HG02943 (cell line): ENCODE results near the gene ECE1.

Experiments used
- ATAC-seq: cut with Tn5 transposase; IDR thresholded peaks from one replicate; pipeline ENCODE4 v1.9.1; 2021; ENCODE audit warnings: mild to moderate bottlenecking, low read depth, moderate library complexity; ENCODE audit not compliant: unreplicated experiment

The ECE1 gene

DNA sequence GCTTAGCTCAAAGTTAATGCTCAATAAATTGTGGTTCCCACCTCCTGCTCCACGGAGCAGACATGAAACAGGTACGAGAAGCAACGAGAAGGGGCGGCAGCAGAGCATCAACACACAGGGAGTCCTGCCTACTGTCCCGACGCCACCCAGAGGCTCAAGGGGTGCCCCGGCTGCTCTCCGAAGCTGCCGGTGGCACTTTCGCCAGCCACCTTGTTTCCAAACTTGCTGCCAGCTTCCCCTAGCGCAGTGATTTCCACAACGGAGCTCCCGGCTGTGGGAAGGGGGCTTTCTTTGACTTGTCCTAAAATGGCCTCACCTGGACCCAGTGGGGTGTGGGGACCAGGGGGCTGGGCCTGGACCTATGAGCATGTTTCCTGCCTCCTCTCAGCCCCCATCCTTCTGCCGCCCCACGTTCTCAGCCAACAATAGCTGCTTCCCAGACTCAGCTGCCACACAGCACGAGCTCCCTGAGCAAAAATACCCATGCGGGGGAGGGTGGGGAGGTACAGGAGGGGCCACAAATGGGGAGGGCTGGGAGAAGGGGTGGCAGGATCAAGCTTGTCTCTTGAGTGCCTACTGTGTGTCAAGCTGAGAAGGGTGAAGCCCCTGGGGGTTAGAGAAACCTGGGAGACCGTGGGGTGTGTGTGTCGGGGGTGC is 35.6 kb upstream of the ECE1 start:
- no peak for ATAC-seq

DNA sequence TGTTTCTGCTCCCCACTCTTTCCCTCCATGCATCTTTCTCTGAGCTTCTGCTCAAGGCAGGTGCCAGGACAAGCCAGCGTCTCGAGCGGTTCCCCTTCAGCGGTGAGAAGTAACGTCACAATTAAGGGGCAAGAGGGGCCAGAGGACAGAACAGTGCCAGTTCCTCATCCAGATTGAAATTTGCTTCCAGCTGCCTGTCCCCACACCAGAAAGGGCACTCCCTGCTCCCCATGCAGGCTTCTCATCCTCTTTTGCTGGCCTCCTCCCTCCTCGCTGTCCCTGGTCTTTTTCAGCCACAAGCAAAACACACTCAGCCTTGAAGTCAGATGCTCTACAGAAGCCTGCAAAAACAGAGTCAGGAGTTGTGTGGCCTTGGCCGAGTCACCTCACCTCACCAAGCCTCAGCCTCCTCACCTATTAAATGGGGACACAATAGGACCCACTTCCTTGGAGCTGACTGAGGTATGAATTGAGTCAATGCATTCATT is 35.0 kb upstream of the ECE1 start:
- no peak for ATAC-seq

DNA sequence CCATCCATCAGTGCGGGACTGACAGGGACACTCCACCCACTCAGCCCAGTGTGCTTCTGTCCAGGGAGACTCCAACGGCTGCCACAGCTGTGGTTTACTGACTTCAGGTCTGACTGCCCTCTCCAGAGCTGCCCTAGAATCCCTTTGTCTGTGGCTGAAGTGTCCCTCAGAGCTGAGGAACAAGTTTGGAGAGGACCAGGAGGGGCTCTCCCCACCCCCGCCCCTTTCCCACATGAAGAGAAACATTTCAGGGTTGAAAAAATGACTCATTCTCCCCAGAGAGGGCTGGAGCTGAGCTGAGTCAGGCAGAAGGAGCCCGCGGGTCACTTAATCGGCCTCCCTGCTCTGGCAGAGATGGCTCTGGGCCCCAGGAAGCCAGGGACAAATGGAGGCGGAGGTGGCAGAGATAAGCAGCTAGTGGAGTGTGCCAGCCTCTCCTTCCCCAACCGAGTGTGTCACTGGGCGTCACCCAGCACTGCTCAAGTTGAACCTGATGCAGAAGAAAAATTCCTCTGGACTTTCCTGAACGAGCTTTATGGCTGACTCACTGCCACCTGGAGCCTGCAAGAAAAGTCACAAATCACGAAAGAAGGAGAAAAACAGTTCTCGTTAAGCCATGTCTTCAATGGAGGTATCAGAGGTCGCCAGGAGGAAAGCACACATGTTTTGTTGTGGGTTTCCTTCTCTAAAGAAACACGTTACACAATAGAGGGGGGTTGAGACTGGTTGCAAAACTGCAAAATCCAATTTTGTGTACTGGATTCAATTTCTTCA is 34.3 kb upstream of the ECE1 start:
- ATAC-seq = no peak

DNA sequence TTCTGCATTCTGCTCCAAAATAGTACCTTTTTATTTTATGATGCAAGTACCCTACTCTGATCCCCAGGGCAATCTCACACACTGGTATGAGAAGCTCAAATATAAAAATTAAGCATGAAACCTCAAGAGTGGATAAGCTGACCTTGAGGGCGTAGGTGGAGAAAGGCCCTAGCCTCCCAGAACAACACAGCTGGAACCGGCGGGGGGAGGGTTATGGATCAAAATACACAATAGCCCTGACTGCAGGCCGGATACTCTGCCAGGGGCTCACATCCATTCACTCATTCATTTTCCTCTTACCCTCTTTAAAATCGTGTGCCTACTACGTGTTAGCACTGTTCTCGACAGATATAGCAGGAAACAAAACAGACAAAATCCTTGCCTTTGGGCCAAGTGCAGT is 32.8 kb upstream of the ECE1 start:
- ATAC-seq = no peak

DNA sequence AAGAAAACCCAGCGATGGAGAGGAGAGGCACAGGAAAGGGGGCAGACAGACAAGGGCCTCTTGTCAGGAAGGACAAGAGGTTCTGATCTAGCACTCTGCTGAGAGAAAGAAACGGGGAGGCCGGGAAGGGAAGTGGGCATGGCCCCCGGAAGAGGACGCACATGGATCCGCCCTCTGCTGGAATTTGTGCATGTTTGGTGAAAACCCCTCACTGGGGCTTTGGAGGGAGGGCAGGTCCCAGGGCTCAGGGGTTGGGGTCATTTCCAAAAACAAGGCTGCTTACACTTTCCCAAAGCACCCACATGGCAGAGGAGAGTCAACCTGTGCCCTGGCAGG is 32.4 kb upstream of the ECE1 start:
- ATAC-seq = no peak

DNA sequence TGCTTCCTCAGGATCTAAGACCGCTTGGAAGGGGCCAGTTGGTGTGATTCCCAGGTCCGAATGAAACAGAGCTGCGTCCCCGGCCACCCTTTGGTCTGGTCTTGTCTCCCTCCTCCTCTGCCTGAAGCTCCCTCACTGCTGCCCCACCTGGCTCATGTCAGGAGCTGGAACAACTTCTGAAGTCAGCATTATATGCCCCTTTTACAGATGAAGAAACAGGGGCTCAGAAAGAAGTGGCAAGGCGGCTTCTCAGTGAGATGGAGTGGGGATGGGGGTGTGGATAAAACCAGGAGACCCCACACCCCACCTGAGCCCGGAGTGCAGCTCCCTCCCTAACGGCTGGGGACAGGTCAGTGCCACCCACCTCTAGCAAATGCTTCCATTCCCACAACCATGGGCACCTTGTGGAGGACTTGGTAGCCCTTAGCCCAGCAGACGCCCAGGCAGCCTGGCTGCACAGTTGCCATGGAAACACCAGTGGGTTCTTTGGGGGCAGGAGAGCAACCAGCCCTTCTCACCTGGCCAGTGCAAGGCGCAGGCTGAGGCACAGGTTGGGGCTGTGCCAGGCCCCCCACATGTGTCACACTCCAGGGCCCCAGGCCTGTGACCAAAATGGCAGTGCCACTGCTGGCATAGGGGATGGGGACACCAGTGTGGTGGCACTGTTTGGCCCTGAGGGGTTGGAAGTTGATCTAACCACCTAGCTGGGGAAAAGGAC is 31.9 kb upstream of the ECE1 start:
- no peak for ATAC-seq

DNA sequence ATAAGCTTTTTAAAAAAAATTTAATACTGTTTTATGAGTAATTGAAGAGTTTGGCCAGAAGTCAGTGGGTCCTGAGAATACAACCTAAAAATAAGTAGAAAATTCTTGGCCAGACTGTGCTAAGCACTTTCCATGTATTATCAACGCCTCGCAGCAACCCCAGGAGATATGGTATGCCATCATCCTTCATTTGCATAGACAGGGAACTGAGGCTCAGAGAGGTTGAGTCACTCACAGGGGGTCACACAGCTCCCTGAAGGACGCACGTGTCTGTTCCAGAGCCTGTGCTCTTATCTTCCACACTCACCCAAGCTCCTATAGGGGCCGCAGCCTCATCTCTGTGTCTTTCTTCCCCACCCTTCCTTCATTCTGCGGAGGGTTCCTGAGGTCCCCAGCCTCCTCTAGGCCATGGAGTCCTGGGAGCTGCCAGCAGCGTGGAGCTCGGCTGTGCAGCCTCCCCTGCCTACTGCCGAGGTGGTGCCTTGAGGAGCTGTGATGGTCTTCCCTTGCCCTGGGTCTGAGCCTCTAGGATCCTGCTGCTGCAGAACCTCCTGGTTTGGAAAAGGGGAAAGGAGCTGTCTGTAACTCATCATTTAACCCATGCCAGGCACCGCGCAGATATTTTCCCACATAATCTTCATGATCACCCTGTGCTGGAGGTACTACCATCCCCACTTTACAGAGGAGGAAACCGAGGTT is 30.3 kb upstream of the ECE1 start:
- no peak for ATAC-seq

DNA sequence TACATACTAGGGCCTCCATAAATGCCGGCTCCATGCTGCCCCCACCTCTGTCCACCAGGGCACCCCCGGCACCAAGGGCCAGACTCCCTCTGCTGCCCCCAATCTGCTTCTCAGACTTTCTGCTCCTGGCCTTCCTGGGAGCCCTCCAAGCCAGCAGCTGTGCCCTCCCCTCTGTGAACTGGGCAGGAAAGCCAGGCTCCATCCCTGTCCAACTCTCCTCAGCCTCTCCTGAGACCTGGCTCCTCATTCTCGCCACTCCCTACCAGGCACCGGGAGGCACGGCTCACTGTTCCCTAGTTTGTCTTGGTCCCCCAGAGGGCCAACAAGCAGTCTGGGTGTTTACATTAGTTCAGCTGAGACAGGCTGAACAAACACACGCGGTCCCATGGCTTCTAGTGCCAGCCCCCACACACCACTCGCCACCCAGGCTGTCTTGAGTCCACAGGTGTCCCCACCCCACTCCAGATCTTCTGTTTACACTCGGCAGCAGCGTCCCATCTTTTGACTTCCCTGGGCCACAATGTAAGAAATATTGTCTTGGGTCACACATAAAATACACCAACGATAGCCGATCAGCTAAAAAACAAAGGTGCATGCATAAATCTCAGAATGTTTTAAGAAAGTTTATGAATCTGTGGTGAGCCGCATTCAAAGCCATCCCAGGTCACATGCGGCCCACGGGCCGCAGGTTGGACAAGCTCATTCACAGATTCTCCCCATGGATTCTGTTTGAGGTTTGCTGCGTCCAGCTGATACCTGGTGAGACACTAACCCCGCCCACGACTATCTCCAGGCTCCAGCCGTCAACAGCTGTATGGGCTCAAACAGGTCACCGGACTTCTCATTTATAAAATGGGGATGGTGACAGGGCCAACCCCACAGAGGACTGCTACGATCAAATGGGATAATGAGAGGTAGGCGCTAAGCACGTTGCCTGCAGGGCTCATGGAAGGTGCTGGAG is 29.5 kb upstream of the ECE1 start:
- no peak for ATAC-seq

DNA sequence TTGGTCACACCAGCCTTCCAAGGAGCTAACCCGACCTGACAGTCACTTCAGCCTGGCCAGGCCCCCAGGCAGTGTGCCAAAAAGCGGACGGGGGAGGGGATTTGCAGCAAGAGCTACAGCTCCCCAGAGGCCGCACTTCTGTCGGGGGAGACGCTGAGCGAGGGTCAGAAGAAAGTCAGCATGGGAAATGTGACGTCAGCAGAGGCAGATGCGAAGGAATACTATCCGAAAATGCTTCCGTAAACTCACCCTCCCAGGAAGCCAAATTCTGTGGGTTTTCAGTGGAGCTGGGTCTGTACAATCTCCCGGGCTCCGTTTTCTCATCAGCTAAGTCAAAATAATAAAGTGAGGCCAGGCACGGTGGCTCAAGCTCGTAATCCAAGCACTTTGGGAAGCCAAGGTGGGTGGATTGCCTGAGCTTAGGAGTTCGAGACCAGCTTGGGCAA is 28.5 kb upstream of the ECE1 start:
- no peak for ATAC-seq

DNA sequence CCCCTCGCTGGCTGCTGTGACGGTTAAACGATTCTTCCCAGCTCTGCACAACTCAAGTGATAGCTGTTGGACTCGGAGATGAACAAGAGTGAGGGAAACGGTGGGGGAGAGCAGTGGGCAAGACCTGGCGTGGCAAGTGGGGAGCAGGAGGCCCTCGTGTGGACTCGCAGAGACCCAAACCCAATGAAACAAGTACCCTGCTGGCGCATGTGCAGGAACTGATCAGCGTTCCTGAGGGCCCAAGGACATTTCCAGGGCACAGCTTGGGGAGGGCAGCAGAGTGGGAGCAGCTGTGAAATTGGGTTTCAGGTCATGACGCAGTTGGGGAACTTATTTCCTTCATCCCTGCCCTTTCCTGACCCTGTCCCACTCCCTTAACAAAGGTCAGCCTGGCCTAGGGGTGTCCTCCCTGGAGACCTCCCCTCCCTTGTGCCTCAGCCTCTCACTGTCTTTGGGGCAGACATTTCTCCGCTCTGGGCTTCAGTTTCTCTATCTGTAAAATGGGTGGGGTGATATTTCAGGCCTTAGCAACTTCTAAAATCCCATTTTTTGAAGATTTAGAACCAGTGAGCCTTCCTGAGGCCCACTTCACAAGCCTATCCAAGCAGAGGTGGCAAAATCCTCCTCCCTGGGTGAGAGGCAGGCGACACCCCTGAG is 27.9 kb upstream of the ECE1 start:
- no peak for ATAC-seq

DNA sequence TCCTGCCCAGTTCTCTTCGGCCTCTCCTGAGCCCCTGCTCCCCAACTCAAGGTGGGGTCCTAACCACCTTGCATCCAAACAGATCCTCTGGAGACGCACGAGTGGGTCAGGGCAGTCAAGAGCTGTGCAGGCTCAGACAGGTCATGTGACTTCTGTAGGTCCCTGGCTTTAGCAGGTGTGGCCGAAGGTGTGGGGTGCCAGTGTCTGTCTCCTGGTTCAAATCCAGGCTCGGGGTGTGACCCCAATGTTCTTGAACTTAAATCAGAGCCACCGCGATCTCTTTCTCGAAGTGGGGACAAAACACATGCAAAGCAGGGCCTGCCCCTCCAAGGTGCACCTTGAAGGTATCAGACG is 27.4 kb upstream of the ECE1 start:
- no peak for ATAC-seq

DNA sequence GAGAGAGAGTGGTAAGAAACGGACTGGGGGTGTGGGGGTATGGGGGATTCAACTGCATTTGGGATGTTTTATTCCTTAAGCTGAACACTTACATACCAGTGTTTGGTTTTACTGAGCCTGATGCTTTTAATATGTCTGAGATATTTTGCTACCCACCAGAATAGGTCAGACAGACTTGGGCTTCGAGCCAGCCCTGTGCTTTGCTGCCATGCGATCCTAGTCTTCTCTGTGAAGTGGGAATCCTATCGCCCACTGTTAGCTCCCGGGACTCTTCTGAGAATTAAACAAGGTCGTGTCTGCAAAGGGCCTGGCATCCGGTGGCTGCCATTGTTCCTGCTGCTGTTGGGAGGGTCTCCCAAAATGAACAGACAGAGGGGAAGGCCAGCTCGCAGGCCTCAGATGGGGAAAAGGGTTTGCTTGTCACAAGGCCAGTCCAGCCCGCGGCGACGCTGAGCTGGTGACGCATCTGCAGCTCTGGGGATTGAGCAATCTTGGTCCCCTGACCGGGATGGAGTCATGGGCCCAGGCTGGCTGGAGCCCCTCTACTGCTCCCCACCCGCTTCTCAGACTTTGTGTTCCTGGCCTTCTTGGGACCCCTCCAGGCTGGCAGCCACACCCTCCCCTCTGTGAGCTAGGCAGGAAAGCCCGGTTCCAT is 26.9 kb upstream of the ECE1 start:
- no peak for ATAC-seq

DNA sequence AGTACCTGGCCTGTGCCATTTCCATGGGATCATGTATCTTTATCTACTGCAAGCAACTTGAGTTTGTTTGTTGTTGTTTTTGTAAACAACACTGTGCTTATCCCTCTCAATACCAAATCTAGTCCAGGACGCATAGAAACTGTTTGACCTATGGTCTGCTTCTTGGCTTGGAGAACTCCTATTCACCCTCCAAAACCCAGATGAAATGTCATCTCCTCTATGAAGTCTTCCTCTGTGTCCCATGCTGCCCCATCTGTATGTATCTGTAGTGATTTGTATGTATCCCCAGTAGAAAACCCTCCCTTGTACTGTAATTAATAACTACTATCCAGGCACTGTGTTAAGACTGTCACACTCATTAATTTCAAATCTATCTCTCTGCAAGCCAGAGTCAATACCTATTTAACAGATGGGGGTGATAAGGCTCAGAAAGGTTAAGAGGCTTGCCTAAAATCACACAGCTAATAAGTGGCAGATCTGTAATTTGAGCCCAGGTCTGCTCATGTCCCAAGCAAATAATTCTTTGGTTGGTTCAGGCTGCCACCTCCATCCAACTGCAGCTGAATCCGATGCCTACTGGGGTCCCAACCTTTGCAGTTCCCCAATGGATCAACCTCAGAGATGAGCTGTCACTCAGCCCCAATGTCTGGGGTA is 24.6 kb upstream of the ECE1 start:
- no peak for ATAC-seq

DNA sequence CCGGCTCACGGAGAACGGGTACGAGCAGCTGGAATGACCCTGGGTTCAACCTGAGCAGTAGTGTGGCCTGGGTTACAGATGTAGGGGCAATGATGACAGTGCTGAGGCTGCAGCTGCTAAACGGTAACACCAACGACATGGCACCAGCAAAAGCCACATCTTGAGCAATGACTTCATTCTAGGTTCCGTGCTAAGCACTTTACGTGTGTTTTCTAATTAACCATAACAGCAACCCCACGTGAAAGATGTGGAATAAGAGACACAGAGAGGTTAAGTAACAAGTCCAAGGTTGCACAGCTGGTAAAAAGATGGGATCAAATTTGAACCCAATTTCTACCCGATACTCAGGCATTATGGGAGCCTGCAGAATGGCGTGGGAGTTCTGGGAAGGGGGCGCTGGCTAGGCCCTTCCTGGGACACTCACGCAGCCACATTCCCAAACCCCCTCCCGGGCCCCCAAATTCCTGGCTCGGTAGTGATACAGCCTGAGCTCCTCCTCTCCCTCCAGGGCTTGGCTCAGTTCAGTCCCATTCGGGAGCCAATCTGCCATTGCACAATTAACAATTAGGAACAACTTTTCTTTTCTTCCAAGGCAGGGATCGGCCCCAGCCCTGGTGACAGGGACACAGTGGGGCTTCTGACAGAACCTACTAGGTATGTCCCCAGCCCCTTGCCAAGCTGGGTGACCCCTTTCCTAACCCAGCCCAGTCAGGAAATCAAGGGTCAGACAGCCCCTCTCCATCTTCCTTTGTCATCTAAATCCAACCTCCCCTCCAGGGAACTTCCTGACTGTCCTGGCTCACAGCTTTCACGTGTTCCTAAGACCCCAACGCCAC is 23.8 kb upstream of the ECE1 start:
- ATAC-seq = no peak

DNA sequence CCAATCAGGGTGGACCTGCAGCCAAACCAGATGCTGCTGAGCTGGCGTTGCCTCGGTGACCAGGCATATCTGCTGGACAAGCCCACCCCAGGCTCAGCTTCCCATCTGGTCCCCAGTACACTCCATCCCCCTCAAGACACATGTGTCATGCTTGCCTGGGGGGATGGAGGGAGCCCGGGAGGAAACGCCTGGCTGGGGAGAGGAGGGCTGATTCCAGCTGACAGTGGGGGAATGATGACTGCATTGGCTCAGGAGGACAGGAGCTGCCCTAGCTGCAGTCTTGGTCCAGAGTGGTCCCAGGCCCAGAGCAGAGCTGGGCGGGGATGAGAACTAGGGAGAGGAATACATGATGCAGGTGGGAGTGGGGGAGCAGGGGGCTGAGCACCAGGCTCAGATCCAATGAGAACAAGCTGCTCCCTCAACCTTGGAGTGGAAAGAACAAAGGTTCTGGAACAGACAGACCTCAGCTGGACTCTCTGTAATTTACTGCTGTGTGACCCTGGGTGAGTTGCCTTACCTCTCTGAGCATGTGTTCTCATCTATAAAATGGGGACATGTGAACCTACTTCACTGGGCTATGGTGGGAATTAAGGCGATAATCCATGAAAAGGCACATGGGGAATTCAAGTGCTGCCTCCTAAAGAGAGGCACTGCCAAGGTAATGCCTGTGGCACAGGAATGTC is 23.1 kb upstream of the ECE1 start:
- ATAC-seq = no peak

DNA sequence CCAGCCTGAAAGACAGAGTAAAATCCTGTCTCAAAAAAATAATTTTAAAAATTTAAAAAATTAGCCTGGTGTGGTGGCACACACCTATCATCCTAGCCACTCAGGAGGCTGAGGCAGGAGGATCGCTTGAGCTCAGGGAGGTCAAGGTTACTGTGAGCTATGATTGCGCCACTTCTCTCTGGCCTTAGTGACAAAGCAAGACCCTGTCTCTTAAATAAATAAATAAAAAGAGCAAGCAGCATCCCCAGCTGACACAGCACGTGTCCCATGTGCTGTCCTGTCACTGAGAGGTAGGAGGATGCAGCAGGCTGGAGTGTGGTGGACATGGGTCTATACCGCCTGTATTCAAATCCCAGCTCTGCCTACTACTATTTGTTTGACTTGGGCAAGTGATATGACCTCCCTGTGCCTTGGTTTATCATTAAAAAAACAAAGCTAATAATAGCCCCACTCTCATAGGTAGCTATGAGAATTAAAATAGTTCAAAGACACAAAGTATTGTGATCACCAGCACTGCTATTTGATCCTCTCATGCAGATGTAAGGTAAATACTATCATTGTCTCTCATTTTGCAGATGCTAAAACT is 22.2 kb upstream of the ECE1 start:
- ATAC-seq = no peak

DNA sequence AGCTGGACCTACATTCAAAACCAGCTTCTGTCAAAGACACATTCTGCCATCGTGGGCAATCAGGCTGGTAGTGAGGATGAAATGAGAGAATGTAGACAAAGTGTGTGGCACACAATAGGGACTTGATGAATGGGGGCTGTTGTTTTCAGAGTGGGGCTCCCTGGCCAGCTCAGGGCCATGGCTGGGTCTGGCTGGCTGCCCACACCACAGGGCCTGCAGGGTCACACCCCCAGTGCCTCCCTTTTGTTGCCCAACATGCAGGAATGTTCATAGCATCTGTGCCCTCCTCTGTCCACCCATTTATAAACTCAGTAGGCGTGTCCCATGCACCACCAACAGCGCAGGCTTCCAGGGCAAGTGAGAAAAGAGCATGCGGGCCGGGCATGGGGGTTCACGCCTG is 20.8 kb upstream of the ECE1 start:
- no peak for ATAC-seq
